Stimulated activated naive CD8-positive, alpha-beta T cell treated with anti-CD3 and anti-CD28 coated beads, Interleukin-15, Interleukin-2, amounts not matched to agents 100 U/mL and 50 U/mL, for 24 hours (primary cell): ENCODE data around the gene SYNPR.

Experiments
- ATAC-seq: fragments of 150-1000 bp; cut with Tn5 transposase; one replicate; pipeline ENCODE4 v1.10.0; 2021
- DNase-seq: peaks from one replicate; pipeline ENCODE4 v3.0.0; 2021

SYNPR gene

GRCh38 chr3:63474828-63475518, 196.9 kb downstream of the SYNPR start:
- ATAC-seq (no peak), DNase-seq (no peak)

DNA sequence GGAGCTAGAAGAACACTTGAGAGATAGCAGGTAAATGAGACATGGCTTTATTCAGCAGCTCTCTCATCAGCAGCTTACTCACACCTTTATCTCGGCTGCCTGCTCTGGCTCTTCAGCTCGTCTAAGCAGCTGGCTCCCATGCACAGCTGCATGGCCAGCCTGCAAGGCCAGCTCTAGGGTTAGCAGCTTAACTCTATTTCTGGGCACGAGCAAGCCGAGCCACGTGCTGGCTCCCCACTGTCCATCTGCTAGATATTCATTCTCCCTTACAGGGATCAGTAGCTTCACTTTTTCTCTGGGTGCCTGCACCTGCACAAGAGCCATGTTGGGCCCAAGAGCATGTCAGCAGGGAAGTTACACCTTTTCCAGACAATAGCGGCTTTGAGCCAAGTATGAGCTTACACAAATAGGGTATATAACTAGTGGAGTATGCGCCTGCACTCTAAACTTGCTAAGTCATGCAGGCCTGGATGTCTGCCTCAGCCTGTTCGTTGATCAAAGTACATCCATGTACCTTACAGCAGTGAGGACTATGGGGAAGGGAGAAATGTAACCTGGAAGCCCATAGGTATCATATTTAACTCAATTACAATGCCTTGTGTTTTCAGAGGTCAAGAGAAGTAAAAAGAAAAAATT, 199.5 kb downstream of the SYNPR start:
- DNase-seq (no peak), ATAC-seq (no peak)

DNA sequence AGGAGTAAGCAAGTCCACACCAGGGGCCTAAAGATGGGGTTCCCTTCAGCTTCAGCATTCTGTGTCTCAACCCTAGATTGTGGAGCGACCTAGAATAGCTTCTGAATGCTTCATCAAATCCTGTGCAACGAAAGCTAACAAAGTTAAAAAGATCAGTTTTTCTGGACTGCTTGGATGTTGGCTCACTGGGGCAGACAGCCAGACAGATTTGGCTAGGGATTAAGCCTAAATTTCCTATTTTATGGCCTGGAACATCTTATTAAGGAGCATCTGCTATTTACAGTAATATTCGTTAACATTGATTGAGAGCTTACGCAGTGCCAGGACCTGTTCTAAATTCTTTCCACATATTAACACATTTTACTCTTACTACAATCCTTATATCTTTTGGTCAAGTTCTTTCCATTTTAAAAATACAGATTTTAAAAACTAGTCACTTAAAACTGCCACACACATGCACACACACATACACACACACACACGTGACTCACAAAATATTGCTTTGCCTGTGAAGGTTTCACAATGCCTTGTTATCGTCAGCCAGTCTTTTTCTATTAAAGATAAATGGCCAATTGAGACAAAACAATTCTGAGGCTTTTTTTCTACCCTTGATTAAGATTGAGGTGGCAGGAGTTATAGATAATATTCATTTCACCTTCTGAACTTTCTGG, 201.0 kb downstream of the SYNPR start:
- no peak for ATAC-seq
- no peak for DNase-seq

GRCh38 chr3:63479661-63480035, 201.5 kb downstream of the SYNPR start:
- DNase-seq (no peak), ATAC-seq (no peak)

DNA sequence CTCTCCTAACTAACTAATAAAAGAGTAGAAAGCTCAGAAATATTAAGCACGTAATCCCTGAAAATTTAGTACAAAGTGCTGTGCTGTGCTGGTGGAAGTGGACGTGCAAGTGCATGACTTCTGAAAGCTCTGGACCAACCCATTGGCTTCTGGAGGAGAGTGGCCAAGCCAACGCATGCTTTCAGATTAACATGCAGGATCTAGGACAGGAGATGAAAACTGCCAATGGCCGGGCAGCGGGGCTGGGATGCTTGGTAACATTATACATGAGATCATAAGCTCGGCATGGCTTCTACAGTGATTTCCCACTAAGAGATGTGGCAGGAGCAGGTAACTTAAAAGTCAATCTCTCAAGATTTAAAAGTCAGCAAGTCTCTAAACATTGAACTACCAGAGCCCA, 203.5 kb downstream of the SYNPR start:
- no peak for ATAC-seq
- DNase-seq = no peak

- no peak for ATAC-seq
Observed at GRCh38 chr3:63482341-63482740, 204.2 kb downstream of the SYNPR start.

DNA sequence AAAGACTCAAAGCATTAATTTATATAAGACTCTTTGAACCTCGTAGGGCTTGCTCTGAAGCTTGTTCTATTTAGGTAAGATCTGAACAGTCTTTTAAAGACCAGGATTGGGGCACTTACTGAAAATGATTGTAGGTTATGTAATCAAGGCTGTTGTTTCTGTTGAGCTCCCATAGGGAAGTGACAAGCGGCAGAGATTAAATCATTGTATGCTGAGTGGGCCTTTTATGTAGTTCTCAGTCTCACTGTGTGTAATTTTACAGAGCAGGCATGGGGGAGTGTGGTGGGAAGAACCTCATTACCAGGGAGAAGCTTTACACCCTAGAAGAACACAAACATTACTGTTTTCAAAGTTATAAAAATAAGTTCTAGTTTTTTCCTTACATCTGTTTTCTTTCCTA, 214.4 kb downstream of the SYNPR start:
- no peak for ATAC-seq
- DNase-seq = no peak

More at GRCh38 chr3:63482341-63482740, 204.2 kb downstream of the SYNPR start:
- DNase-seq = no peak

- DNase-seq = no peak
Observed at GRCh38 chr3:63493101-63493500, 215.0 kb downstream of the SYNPR start.

DNA sequence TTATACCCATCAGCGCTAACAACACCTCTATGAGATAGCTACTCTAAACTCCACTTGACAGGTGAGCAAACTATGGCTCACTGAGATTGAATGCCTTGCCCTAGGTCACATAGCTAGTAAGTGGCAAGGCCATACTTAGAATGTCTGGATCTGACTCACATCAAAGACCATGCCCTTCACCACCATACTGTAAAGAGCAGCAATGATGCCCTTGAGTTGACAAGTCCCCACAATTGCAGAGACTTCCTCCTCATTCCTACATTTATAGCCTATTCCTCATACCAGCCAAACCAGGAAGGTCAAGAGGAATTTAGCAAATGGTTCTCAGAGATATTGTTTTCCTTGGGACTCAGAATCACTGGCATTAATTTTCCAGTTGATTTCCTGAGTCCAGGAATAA, 216.5 kb downstream of the SYNPR start:
- ATAC-seq (no peak), DNase-seq (no peak)

More at GRCh38 chr3:63493101-63493500, 215.0 kb downstream of the SYNPR start:
- no peak for ATAC-seq

DNA sequence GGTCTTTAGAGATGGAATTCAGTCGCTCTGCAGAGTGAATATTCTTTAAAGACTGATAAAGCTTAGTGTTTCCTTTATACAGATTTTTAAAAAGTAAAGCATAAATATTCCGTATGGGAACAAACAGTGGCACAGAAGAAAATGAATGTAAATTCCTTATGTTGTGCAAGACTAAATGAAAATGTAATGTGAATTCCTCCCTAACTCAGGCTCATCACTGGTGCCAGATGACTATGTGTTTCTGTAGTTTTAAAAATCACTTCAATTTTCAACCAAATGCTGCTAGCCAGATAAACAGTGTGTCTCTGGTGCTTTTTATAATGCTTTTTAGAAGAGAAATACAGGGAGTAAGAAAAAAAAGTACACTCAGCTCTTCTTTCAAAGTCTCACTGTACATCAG, 219.5 kb downstream of the SYNPR start:
- ATAC-seq (no peak), DNase-seq (no peak)

- DNase-seq (no peak), ATAC-seq (no peak)
Observed at GRCh38 chr3:63500196-63500595, 222.1 kb downstream of the SYNPR start.

DNA sequence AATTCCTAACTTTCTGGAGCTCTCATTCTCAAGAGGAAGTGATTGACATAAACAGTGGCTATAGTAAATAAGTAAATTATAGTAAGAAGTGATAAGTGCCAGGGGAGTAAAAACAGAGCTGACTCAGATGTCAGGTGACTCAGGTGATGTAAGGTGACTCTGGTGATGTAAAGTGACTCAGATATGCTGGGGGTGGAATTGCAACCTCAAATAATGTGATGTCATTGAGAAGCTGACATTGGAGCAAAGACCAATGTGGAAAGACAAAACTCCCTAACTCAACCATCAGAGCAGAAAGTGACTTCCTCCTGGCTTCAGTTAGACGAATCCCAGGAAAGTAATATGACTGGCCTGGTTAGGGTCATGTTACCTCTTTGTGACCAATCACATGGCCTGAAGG, 230.2 kb downstream of the SYNPR start:
- DNase-seq (no peak), ATAC-seq (no peak)

- DNase-seq (no peak), ATAC-seq (no peak)
Observed at GRCh38 chr3:63508771-63509170, 230.7 kb downstream of the SYNPR start.

- ATAC-seq = no peak
Observed at GRCh38 chr3:63513791-63514190, 235.7 kb downstream of the SYNPR start.

GRCh38 chr3:63514678-63515077, 236.6 kb downstream of the SYNPR start:
- ATAC-seq (no peak), DNase-seq (no peak)

More at GRCh38 chr3:63513791-63514190, 235.7 kb downstream of the SYNPR start:
- DNase-seq = no peak

DNA sequence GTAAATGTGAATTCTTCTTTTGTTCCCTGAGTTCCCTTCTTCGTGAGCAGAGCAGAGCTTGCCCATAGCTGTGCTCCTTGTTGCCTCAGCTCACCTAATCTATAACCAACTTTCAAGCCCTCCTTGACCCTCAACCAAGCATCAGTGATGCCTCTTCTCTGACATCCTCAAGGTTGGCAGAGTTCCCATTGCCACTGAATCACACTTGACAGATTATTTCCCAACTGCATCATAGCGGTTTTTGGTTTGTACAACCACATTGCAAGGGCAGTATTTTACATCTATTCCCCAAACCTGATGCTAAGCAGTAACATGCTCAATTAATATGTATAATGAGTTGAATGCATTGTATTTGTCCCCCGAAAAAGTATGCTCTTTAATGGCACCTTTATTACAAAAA, 241.3 kb downstream of the SYNPR start:
- DNase-seq (no peak), ATAC-seq (no peak)

- no peak for ATAC-seq
- DNase-seq = no peak
Observed at GRCh38 chr3:63521657-63522056, 243.5 kb downstream of the SYNPR start.

DNA sequence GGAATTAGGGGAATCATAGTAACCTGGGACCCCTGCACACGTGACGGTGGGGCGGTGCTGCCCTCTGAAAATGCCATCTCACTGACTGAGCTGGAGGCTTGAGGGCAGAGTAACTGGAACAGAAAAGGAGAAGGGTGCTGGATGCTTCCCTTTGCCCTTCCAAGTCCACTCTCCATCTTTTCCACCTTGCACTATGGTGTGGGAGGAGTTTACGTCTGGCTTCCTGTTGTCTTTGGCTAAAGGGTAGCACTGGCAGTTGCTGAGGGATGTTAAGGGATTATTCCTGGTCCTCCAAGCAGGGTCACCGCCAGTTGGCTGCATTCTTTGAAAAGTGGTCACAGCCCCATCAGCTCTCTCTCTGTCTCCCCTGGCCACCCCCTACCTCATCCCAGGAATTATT, 245.0 kb downstream of the SYNPR start:
- no peak for ATAC-seq
- DNase-seq = no peak

- ATAC-seq (no peak), DNase-seq (no peak)
Observed at GRCh38 chr3:63528325-63529000, 250.4 kb downstream of the SYNPR start.

DNA sequence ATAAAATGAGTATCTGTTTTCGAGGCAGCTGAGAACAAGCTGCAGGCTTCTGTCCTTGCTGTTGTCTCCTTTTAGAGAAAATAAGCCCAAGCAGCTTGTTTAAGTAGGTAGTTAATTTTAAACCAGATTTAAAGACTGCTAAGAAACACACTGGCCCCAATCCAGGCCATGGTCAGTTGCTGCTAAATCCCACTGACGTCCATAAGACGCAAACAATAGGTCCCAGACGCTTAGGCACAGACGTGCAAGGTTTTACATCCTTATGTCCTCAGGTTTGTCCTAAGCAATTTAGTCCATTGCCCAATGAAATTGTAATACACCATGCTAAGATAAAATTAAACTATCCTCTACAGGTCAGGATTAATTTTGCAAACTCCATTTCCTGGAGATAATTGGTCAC, 254.4 kb downstream of the SYNPR start:
- DNase-seq = no peak
- no peak for ATAC-seq

DNA sequence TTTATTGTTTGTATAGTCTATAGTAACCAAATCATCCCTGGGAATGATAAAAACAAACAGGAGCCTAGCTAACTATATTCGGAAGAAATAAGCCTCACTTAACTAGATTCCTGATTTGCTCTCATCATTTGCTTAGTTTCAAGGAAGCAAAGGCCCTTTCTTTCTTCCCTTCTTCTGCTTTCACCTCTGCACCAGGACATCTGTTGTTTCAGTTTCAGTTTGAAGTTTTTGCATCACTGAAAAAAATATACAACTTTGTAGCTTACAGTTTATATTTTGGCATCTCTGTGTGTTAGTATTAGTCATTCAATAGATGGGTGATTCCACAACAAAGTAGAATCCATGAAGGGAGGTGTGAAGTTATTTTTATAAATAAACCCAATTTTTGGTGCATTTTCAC, 260.8 kb downstream of the SYNPR start:
- ATAC-seq (no peak), DNase-seq (no peak)

DNA sequence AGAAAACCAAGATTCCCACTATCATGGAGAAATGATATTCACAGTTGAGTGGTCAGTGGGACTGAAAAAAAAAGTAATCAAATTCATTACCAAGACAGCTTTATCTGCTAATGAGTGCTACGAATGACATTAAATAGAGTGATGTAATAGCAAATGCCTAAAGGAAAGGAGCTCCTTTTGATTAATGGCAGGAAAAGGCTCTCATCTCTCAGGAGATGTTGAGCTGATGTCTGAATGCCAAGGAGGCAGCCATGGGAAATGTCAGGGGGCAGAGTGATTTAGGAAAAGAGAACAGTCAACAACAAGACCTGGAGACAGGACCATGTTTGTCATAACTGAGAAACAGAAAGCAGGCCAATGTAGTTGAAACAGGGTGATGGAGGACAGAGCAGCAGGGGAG, 277.7 kb downstream of the SYNPR start:
- DNase-seq (no peak), ATAC-seq (no peak)

- DNase-seq (no peak), ATAC-seq (no peak)
Observed at GRCh38 chr3:63556401-63556800, 278.3 kb downstream of the SYNPR start.
